ENCODE measurements around the gene ZNF445. TPM values are rescaled to one million over a fixed set of nuclear protein-coding genes. Genes with fewer than 3 reads are reported as not detected.
"Not testable (repeated sequence)": the region's sequence is repeated elsewhere in the genome, so short reads cannot be mapped to it uniquely, and the experiment has no call there.

The ZNF445 gene
- total and polyA plus RNA-seq, 2 experiments from 2014 or later: 11.0 to 21.0 TPM

GRCh38 chr3:44409640-44410410, 67.6 kb downstream of the ZNF445 start:
- Histone ChIP-seq H3K4me3 (no peak overlapping the region), H3K36me3 (no peaks in the 10 kb centered on the region), H3K9me3 (ENCODE audit: low read depth) (no peaks in the 10 kb centered on the region), H3K27me3 (no peaks in the 10 kb centered on the region), H3K4me1 (ENCODE audit: low read depth) (no peaks in the 10 kb centered on the region), H3K27ac (no peak overlapping the region)
- no peak for DNase-seq (ENCODE audit: low read depth in 1 of 2, low spot score in 1 of 2)
- TF ChIP-seq CTCF (IDR thresholded peaks at IDR 0.05; ENCODE audit: low read depth, low read length): no peak

- no peak overlapping the region for H3K27ac ChIP-seq
- TF ChIP-seq CTCF (IDR thresholded peaks at IDR 0.05; ENCODE audit: low read depth, low read length): no peak
- DNase-seq (ENCODE audit: low read depth in 1 of 2, low spot score in 1 of 2): no peak
- peaks cover 38% of the 10 kb centered on the region for H3K4me1 ChIP-seq (ENCODE audit: low read depth)
- H3K4me3 ChIP-seq: no peak overlapping the region
- H3K9me3 ChIP-seq (ENCODE audit: low read depth): no peaks in the 10 kb centered on the region
- no peaks in the 10 kb centered on the region for H3K36me3 ChIP-seq
- no peaks in the 10 kb centered on the region for H3K27me3 ChIP-seq
Measured at GRCh38 chr3:44402548-44402947, 74.9 kb downstream of the ZNF445 start.

DNA sequence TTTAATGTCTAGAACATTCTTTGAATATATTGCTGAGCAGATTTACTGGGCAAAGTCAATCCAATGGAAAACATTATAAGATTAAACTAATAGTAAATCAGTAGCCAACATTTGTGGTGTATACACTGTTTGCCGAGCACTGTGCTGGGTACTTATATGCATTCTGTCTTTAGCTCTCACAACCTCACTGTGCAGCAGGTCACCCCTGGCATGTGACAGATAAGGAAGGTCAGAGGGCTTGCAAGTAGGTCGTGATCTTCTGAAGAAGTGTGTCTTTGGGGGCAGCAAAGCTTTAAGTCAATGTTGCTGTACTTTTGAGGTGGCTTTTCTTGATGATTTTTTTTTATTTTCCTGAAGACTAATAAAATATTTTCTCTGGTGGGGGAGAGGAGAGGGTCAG, 76.7 kb downstream of the ZNF445 start:
- Histone ChIP-seq H3K4me3 (no peak overlapping the region), H3K27me3 (no peaks in the 10 kb centered on the region), H3K9me3 (ENCODE audit: low read depth) (no peaks in the 10 kb centered on the region), H3K36me3 (no peaks in the 10 kb centered on the region), H3K27ac (peak overlapping the region; percentile 89), H3K4me1 (ENCODE audit: low read depth) (peaks cover 38% of the 10 kb centered on the region)
- DNase-seq (ENCODE audit: low read depth in 1 of 2, low spot score in 1 of 2): peak in 1 of 2 donors; percentile 58
- TF ChIP-seq CTCF (IDR thresholded peaks at IDR 0.05; ENCODE audit: low read depth, low read length): no peak

- no peak overlapping the region for H3K4me3 ChIP-seq
- H3K27ac ChIP-seq: no peak overlapping the region
- TF ChIP-seq CTCF (IDR thresholded peaks at IDR 0.05; ENCODE audit: low read depth, low read length): no peak
- DNase-seq (ENCODE audit: low read depth in 1 of 2, low spot score in 1 of 2): no peak
- H3K9me3 ChIP-seq (ENCODE audit: low read depth): no peaks in the 10 kb centered on the region
- H3K4me1 ChIP-seq (ENCODE audit: low read depth): peaks cover 32% of the 10 kb centered on the region
- H3K27me3 ChIP-seq: no peaks in the 10 kb centered on the region
- H3K36me3 ChIP-seq: no peaks in the 10 kb centered on the region
Measured at GRCh38 chr3:44398853-44399252, 78.6 kb downstream of the ZNF445 start.

- H3K9me3 ChIP-seq (ENCODE audit: low read depth); DNase-seq (ENCODE audit: low read depth in 1 of 2, low spot score in 1 of 2); H3K36me3 ChIP-seq; H3K27me3 ChIP-seq; H3K4me3 ChIP-seq; H3K27ac ChIP-seq: not testable (repeated sequence)
- peaks cover 28% of the 10 kb centered on the region for H3K4me1 ChIP-seq (ENCODE audit: low read depth)
Measured at GRCh38 chr3:44398271-44398670, 79.2 kb downstream of the ZNF445 start.
